ENCODE data around the gene ZFP36L2.

GRCh38 chr2:43206602-43207001 lies 19.8 kb downstream of the ZFP36L2 start:
- TF ChIP-seq POLR2A (IDR thresholded peaks at IDR 0.05): no peak
- TF ChIP-seq CTCF (IDR thresholded peaks at IDR 0.05): no peak
